HG03342 (cell line): Measurements from ENCODE around the gene AMDHD2.
A peak's percentile ranks its signal among the peaks of the same experiment; 100 is the strongest.

Experiments used
- ATAC-seq: cut with Tn5 transposase; IDR thresholded peaks from one replicate; pipeline ENCODE4 v1.9.1; 2021; ENCODE audit warnings: mild to moderate bottlenecking, moderate library complexity; ENCODE audit not compliant: unreplicated experiment

The AMDHD2 gene

GRCh38 chr16:2482708-2483534 lies 37.2 kb upstream of the AMDHD2 start:
- no peak for ATAC-seq

GRCh38 chr16:2483939-2484897 lies 36.0 kb upstream of the AMDHD2 start:
- no peak for ATAC-seq

GRCh38 chr16:2484898-2485508 lies 35.2 kb upstream of the AMDHD2 start:
- no peak for ATAC-seq

GRCh38 chr16:2485811-2486507 lies 34.2 kb upstream of the AMDHD2 start:
- ATAC-seq, result no peak

- peak; percentile 80 for ATAC-seq
Observed at GRCh38 chr16:2486645-2487516, 33.3 kb upstream of the AMDHD2 start.

GRCh38 chr16:2487517-2487842 lies 32.7 kb upstream of the AMDHD2 start:
- ATAC-seq, result no peak

GRCh38 chr16:2487903-2488531 lies 32.2 kb upstream of the AMDHD2 start:
- no peak for ATAC-seq

- ATAC-seq, result no peak
Observed at GRCh38 chr16:2489581-2489980, 30.6 kb upstream of the AMDHD2 start.

GRCh38 chr16:2490190-2491105 lies 29.7 kb upstream of the AMDHD2 start:
- no peak for ATAC-seq

- ATAC-seq, result no peak
Observed at GRCh38 chr16:2492292-2492691, 27.9 kb upstream of the AMDHD2 start.

GRCh38 chr16:2493605-2494004 lies 26.6 kb upstream of the AMDHD2 start:
- ATAC-seq, result no peak

GRCh38 chr16:2494616-2495015 lies 25.6 kb upstream of the AMDHD2 start:
- ATAC-seq, result no peak

- no peak for ATAC-seq
Observed at GRCh38 chr16:2495041-2495440, 25.1 kb upstream of the AMDHD2 start.

GRCh38 chr16:2496223-2497115 lies 23.7 kb upstream of the AMDHD2 start:
- ATAC-seq, result no peak

GRCh38 chr16:2497116-2497630 lies 23.0 kb upstream of the AMDHD2 start:
- ATAC-seq, result no peak

GRCh38 chr16:2497695-2498484 lies 22.3 kb upstream of the AMDHD2 start:
- no peak for ATAC-seq
